ENCODE results near the gene ADSL.

ADSL gene

DNA sequence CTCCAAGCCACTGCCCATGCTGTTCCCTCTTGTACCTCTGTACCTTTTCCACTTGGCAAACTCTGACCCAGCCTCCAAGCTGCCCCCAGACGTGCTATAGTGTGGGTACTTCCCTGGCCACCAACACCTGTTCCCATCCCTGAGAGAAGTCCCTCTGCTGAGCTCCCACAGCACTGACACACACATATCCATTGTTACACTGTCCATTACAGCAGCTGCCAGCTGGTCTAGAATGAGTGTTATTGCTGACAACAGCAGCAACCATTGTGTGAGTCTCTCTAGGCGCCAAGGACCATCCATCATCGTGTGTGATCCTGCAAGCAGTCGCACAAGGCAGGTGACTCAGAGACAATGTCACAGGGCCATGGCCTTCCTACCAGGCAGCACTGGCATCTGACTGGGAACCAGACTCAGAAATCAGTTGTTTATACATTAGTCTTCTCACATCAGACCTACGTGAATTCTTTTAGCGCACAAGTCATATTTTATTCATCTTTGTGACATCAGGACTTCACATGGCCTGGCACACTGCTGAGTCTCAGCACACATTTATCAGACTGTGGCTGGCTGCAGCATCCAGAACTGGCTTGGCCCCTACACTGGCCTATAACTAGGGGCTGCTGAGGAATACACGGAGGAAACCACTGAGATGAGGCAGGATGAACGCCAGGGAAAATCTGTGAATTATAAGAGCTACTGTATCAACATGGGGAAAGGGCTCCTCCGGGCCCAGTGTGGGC, 80.5 kb downstream of the ADSL start:
- ATAC-seq = no peak

GRCh38 chr22:40428796-40429195, 82.5 kb downstream of the ADSL start:
- TF ChIP-seq ZNF70 (CRISPR knock-in tag; IDR thresholded peaks at IDR 0.05) (no peak), ARNTL (CRISPR knock-in tag; IDR thresholded peaks at IDR 0.05; ENCODE audit: borderline replicate concordance, low read depth) (no peak), CREB5 (CRISPR knock-in tag; IDR thresholded peaks at IDR 0.05; ENCODE audit: low read depth) (no peak), BACH2 (CRISPR knock-in tag; IDR thresholded peaks at IDR 0.05; ENCODE audit: borderline replicate concordance) (no peak), ZFP30 (CRISPR knock-in tag; IDR thresholded peaks at IDR 0.05) (no peak), CSRNP3 (CRISPR knock-in tag; IDR thresholded peaks at IDR 0.05) (no peak), ZFP3 (CRISPR knock-in tag; IDR thresholded peaks at IDR 0.05) (no peak), RARB (CRISPR knock-in tag; IDR thresholded peaks at IDR 0.05) (no peak), ZNF8 (CRISPR knock-in tag; IDR thresholded peaks at IDR 0.05) (no peak), OSR1 (CRISPR knock-in tag; IDR thresholded peaks at IDR 0.05) (no peak), ZNF565 (CRISPR knock-in tag; conservative IDR thresholded peaks at IDR 0.05; ENCODE audit: low read depth) (no peak)
- no peak for ATAC-seq

More for the DNA sequence above, 80.5 kb downstream of the ADSL start:
- TF ChIP-seq ZNF8 (CRISPR knock-in tag; IDR thresholded peaks at IDR 0.05) (no peak), CSDC2 (CRISPR knock-in tag; IDR thresholded peaks at IDR 0.05) (no peak), ARNTL (CRISPR knock-in tag; IDR thresholded peaks at IDR 0.05; ENCODE audit: borderline replicate concordance, low read depth) (no peak), OSR1 (CRISPR knock-in tag; IDR thresholded peaks at IDR 0.05) (no peak), TOX (CRISPR knock-in tag; IDR thresholded peaks at IDR 0.05; ENCODE audit: borderline replicate concordance) (no peak), ZC3H10 (CRISPR knock-in tag; IDR thresholded peaks at IDR 0.05) (no peak), ZFP30 (CRISPR knock-in tag; IDR thresholded peaks at IDR 0.05) (no peak), SNAI2 (CRISPR knock-in tag; IDR thresholded peaks at IDR 0.05) (no peak), POU6F1 (CRISPR knock-in tag; IDR thresholded peaks at IDR 0.05; ENCODE audit: borderline replicate concordance, low read depth) (no peak)

- no peak for TF ChIP-seq RARB (CRISPR knock-in tag; IDR thresholded peaks at IDR 0.05)
- TF ChIP-seq CREB5 (CRISPR knock-in tag; IDR thresholded peaks at IDR 0.05; ENCODE audit: low read depth) = no peak
- no peak for ATAC-seq
These were observed 83.2 kb downstream of the ADSL start for GRCh38 chr22:40429481-40429880.

DNA sequence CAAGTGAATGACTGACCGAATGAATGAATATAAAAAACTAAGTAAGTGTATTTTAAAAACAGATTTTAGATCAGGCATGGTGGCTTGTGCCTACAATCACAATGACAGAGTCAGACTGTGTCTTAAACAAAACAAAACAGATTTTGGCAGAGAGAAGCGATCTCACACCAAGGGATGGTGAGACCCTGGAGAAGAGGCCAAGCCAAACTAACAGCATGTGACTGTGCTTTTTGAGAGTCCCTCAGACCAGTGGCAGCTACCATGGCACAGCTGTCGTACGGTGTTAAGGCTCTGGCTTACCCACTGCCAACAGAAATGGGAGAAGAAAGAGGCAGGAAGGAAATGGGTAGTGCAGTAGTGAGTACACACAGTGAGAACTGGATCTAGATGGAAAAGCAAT, 84.7 kb downstream of the ADSL start:
- ATAC-seq = no peak
- TF ChIP-seq ZC3H10 (CRISPR knock-in tag; IDR thresholded peaks at IDR 0.05) = no peak
- TF ChIP-seq, protein P1, sequence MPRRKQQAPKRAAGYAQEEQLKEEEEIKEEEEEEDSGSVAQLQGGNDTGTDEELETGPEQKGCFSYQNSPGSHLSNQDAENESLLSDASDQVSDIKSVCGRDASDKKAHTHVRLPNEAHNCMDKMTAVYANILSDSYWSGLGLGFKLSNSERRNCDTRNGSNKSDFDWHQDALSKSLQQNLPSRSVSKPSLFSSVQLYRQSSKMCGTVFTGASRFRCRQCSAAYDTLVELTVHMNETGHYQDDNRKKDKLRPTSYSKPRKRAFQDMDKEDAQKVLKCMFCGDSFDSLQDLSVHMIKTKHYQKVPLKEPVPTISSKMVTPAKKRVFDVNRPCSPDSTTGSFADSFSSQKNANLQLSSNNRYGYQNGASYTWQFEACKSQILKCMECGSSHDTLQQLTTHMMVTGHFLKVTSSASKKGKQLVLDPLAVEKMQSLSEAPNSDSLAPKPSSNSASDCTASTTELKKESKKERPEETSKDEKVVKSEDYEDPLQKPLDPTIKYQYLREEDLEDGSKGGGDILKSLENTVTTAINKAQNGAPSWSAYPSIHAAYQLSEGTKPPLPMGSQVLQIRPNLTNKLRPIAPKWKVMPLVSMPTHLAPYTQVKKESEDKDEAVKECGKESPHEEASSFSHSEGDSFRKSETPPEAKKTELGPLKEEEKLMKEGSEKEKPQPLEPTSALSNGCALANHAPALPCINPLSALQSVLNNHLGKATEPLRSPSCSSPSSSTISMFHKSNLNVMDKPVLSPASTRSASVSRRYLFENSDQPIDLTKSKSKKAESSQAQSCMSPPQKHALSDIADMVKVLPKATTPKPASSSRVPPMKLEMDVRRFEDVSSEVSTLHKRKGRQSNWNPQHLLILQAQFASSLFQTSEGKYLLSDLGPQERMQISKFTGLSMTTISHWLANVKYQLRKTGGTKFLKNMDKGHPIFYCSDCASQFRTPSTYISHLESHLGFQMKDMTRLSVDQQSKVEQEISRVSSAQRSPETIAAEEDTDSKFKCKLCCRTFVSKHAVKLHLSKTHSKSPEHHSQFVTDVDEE (CRISPR knock-in tag; IDR thresholded peaks at IDR 0.05) = no peak
- TF ChIP-seq TOX (CRISPR knock-in tag; IDR thresholded peaks at IDR 0.05; ENCODE audit: borderline replicate concordance) = no peak
- no peak for TF ChIP-seq OSR1 (CRISPR knock-in tag; IDR thresholded peaks at IDR 0.05)
- TF ChIP-seq ZNF8 (CRISPR knock-in tag; IDR thresholded peaks at IDR 0.05) = no peak
- no peak for TF ChIP-seq ISL1 (CRISPR knock-in tag; IDR thresholded peaks at IDR 0.05)
- TF ChIP-seq ESRRG (CRISPR knock-in tag; IDR thresholded peaks at IDR 0.05) = no peak
- TF ChIP-seq ZFP3 (CRISPR knock-in tag; IDR thresholded peaks at IDR 0.05) = no peak
- no peak for TF ChIP-seq BACH2 (CRISPR knock-in tag; IDR thresholded peaks at IDR 0.05; ENCODE audit: borderline replicate concordance)
- no peak for TF ChIP-seq ZFP30 (CRISPR knock-in tag; IDR thresholded peaks at IDR 0.05)
- TF ChIP-seq SNAI2 (CRISPR knock-in tag; IDR thresholded peaks at IDR 0.05) = no peak
- no peak for TF ChIP-seq ZNF70 (CRISPR knock-in tag; IDR thresholded peaks at IDR 0.05)
- TF ChIP-seq RARB (CRISPR knock-in tag; IDR thresholded peaks at IDR 0.05) = no peak
- no peak for TF ChIP-seq CSDC2 (CRISPR knock-in tag; IDR thresholded peaks at IDR 0.05)
- TF ChIP-seq PPARA (CRISPR knock-in tag; IDR thresholded peaks at IDR 0.05; ENCODE audit: borderline replicate concordance) = no peak
- TF ChIP-seq POU6F1 (CRISPR knock-in tag; IDR thresholded peaks at IDR 0.05; ENCODE audit: borderline replicate concordance, low read depth) = no peak
- no peak for TF ChIP-seq CSRNP3 (CRISPR knock-in tag; IDR thresholded peaks at IDR 0.05)
